A549 treated with AZD2906 at 1 μM for 4 hours (cell line): ENCODE results near the gene ENSA. TPM values are rescaled to one million over a fixed set of nuclear protein-coding genes. Genes with fewer than 3 reads are reported as not detected.

Experiments used
- total RNA-seq: library from RNA; stranded (reverse); fragments of 200-300 nt; extraction: Qiagen RNA extraction; gene quantifications from 5 replicates; pipeline ENCODE4 v1.2.3, GENCODE V29; 2022

The ENSA gene
- 126 to 142 TPM (median 138 TPM) in 5 replicates for total RNA-seq

GRCh38 chr1:150629115-150629928 is at the start of gene ENSA:
Gene ENSA, minus strand, starts transcription at chr1:150629612. Its CDS starts 142 bp downstream, at chr1:150629470.

DNA sequence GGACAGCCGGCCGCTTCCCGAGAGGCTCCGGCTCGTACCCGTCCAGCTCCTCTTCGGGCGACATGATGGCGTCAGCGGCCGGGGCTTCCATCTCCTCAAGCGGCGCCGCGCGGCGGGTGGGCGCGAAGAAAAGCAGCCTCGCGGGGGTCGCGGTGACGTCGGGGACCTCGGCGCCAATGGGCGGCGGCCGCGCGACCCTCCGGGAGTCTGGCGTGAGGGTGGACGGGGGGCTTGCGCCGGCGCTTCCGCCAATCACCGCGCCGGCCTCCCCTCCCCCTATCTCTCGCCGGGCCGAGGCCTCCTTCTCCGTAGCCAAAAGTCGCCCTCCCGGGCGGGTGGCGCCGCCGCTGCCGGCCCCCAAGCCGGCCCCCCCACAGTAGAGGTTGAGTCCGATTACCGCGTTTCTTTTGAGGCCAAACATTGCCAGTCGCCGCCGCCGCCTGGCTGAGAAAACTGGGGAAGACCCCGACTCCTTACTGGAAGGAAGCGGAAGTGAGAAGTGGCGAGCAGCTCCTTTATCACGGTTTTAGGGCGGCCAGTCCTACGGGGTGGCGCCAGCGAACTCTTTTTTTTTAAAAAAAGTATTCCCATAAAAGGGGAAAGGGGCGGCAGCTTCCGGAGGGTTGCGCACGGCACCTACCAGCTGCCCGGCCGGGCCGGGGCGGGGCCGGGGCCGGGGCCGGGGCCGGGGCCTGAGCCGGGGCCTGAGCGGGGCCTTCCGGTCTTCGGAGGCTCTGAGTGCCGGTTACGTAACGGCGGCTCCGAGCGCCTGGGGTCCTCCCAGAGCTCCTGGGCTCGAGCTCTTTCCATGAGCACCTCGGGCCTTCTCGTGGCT is 50.1 kb downstream of the ENSA start, which contains the start of gene MCL1:
TSS of gene MCL1 (minus strand) at position 501 of the 835 bp plus-strand sequence. CDS start at position 421, 80 bp downstream.

Other genes starting within 250 kb of the ENSA start
- 21.6 to 23.6 TPM (median 22.4 TPM) in 5 replicates for gene TARS2, start 142.2 kb downstream of the ENSA start, total RNA-seq
- 1.4 to 1.9 TPM (median 1.4 TPM) in 5 replicates for gene ECM1, start 121.5 kb downstream of the ENSA start, total RNA-seq
- 0.13 to 0.35 TPM (median 0.26 TPM) in 4 of 5 replicates, not detected in the other for gene FALEC, start 113.9 kb downstream of the ENSA start, total RNA-seq
- gene ADAMTSL4, start 80.2 kb downstream of the ENSA start, total RNA-seq = 2.8 to 7.5 TPM (median 6.1 TPM) in 5 replicates
- 249 to 315 TPM (median 297 TPM) in 5 replicates for gene MCL1, start 50.0 kb downstream of the ENSA start, total RNA-seq
- 11.4 to 16.0 TPM (median 14.0 TPM) in 5 replicates for gene GOLPH3L, start 67.5 kb upstream of the ENSA start, total RNA-seq
- 5.8 to 10.7 TPM (median 8.1 TPM) in 5 replicates for gene HORMAD1, start 91.3 kb upstream of the ENSA start, total RNA-seq
- 14.2 to 19.8 TPM (median 16.1 TPM) in 5 replicates for gene CTSS, start 136.2 kb upstream of the ENSA start, total RNA-seq
- gene CTSK, start 178.6 kb upstream of the ENSA start, total RNA-seq = 1.3 to 1.6 TPM (median 1.4 TPM) in 5 replicates
- gene ARNT, start 247.0 kb upstream of the ENSA start, total RNA-seq = 10.6 to 13.1 TPM (median 12.2 TPM) in 5 replicates